ENCODE data around the gene SIPA1.

The SIPA1 gene

GRCh38 chr11:65615229-65615949, 22.5 kb upstream of the SIPA1 start, which contains the start of gene PCNX3:
Gene PCNX3 (plus strand): TSS chr11:65615776. CDS start chr11:65616312, 536 bp downstream.
- H4K12ac ChIP-seq (ENCODE audit: low read depth, low read length): peak within 1 kb of the TSS; percentile 85
- peak within 1 kb of the TSS; percentile 84 for H2BK120ac ChIP-seq (ENCODE audit: insufficient read depth, low read length, poor library complexity)
- H3K9ac ChIP-seq (ENCODE audit: low read length): peak within 1 kb of the TSS; percentile 98
- H2BK12ac ChIP-seq (ENCODE audit: low read length): no peak within 1 kb of the TSS
- WGBS (ENCODE audit: extremely low coverage, insufficient coverage, insufficient read length): no CpG with 5 or more reads among the region's 55 CpGs
- H3K4me3 ChIP-seq (ENCODE audit: low read depth, low read length): peak within 1 kb of the TSS; percentile 96
- H4K91ac ChIP-seq (ENCODE audit: low read depth, low read length): peak within 1 kb of the TSS; percentile 95
- peak within 1 kb of the TSS; percentile 90 for H3K27ac ChIP-seq (ENCODE audit: low read depth, low read length)
- peak within 1 kb of the TSS; percentile 96 for H3K14ac ChIP-seq (ENCODE audit: low read length)
- H4K8ac ChIP-seq (ENCODE audit: low read depth, low read length): peak within 1 kb of the TSS; percentile 93
- H3K4me1 ChIP-seq (ENCODE audit: control insufficient read depth in 1 of 2, insufficient read depth in 2 of 2, low read length in 2 of 2): peaks cover 28 to 33% of the 10 kb centered on the region in 2 experiments
- H2BK5ac ChIP-seq (ENCODE audit: low read depth, low read length, poor library complexity): peak within 1 kb of the TSS; percentile 92
- H3K4me2 ChIP-seq (ENCODE audit: low read length): peak within 1 kb of the TSS; percentile 89
- peaks cover 2% of the 10 kb centered on the region for H3K9me3 ChIP-seq (ENCODE audit: insufficient read depth, low read depth, low read length)
- peak within 1 kb of the TSS; percentile 87 for H3K18ac ChIP-seq (ENCODE audit: low read length)
- no peak within 1 kb of the TSS for H3K23ac ChIP-seq (ENCODE audit: low read length)
- peaks cover 18% of the 10 kb centered on the region for H3K79me1 ChIP-seq (ENCODE audit: low read length)
- peaks cover 25% of the 10 kb centered on the region for H3K79me2 ChIP-seq (ENCODE audit: control insufficient read depth, insufficient read depth, low read length, poor library complexity)
- peak; percentile 100 for DNase-seq
- no peaks in the 10 kb centered on the region for H3K27me3 ChIP-seq (ENCODE audit: insufficient read depth, low read length)
- peaks cover 49 to 55% of the 10 kb centered on the region in 2 experiments for H3K36me3 ChIP-seq (ENCODE audit: control insufficient read depth in 1 of 2, insufficient read depth in 2 of 2, low read length in 2 of 2)
- H2AK5ac ChIP-seq (ENCODE audit: low read length): peak within 1 kb of the TSS; percentile 83
- H3K4ac ChIP-seq (ENCODE audit: low read depth, low read length): peak within 1 kb of the TSS; percentile 93
- no peak within 1 kb of the TSS for H2AFZ ChIP-seq (ENCODE audit: insufficient read depth, low read length, poor library complexity)

- peak overlapping the region; percentile 87 for H3K18ac ChIP-seq (ENCODE audit: low read length)
These were observed 21.8 kb upstream of the SIPA1 start for GRCh38 chr11:65615950-65616574.

GRCh38 chr11:65616575-65617001, 21.3 kb upstream of the SIPA1 start:
- Histone ChIP-seq H3K27me3 (ENCODE audit: insufficient read depth, low read length) (no peaks in the 10 kb centered on the region), H3K4me2 (ENCODE audit: low read length) (peak overlapping the region; percentile 89), H3K36me3 (ENCODE audit: control insufficient read depth in 1 of 2, insufficient read depth in 2 of 2, low read length in 2 of 2) (peaks cover 56 to 58% of the 10 kb centered on the region in 2 experiments), H2BK120ac (ENCODE audit: insufficient read depth, low read length, poor library complexity) (no peak overlapping the region), H4K12ac (ENCODE audit: low read depth, low read length) (peak overlapping the region; percentile 27), H3K4ac (ENCODE audit: low read depth, low read length) (peak overlapping the region; percentile 93), H3K9me3 (ENCODE audit: insufficient read depth, low read depth, low read length) (peaks cover 2% of the 10 kb centered on the region), H3K9ac (ENCODE audit: low read length) (peak overlapping the region; percentile 83), H3K23ac (ENCODE audit: low read length) (no peak overlapping the region), H3K4me3 (ENCODE audit: low read depth, low read length) (peak overlapping the region; percentile 96), H3K79me2 (ENCODE audit: control insufficient read depth, insufficient read depth, low read length, poor library complexity) (peaks cover 25% of the 10 kb centered on the region), H2BK12ac (ENCODE audit: low read length) (no peak overlapping the region), H3K18ac (ENCODE audit: low read length) (peak overlapping the region; percentile 67), H3K79me1 (ENCODE audit: low read length) (peaks cover 16% of the 10 kb centered on the region), H4K8ac (ENCODE audit: low read depth, low read length) (peak overlapping the region; percentile 32), H4K91ac (ENCODE audit: low read depth, low read length) (no peak overlapping the region), H3K14ac (ENCODE audit: low read length) (peak overlapping the region; percentile 51), H3K27ac (ENCODE audit: low read depth, low read length) (peak overlapping the region; percentile 5), H2AK5ac (ENCODE audit: low read length) (peak overlapping the region; percentile 49), H2BK5ac (ENCODE audit: low read depth, low read length, poor library complexity) (no peak overlapping the region), H3K4me1 (ENCODE audit: control insufficient read depth in 1 of 2, insufficient read depth in 2 of 2, low read length in 2 of 2) (peaks cover 24 to 27% of the 10 kb centered on the region in 2 experiments), H2AFZ (ENCODE audit: insufficient read depth, low read length, poor library complexity) (no peak overlapping the region)
- no CpG with 5 or more reads among the region's 10 CpGs for WGBS (ENCODE audit: extremely low coverage, insufficient coverage, insufficient read length)
- DNase-seq: no peak

More at GRCh38 chr11:65615950-65616574, 21.8 kb upstream of the SIPA1 start:
- peak in 1 of 2 donors; percentile 16 for DNase-seq
- Histone ChIP-seq H2BK12ac (ENCODE audit: low read length) (no peak overlapping the region), H3K9ac (ENCODE audit: low read length) (peak overlapping the region; percentile 98), H3K79me1 (ENCODE audit: low read length) (peaks cover 18% of the 10 kb centered on the region), H2AK5ac (ENCODE audit: low read length) (peak overlapping the region; percentile 83), H2BK120ac (ENCODE audit: insufficient read depth, low read length, poor library complexity) (peak overlapping the region; percentile 84), H3K9me3 (ENCODE audit: insufficient read depth, low read depth, low read length) (peaks cover 2% of the 10 kb centered on the region), H3K36me3 (ENCODE audit: control insufficient read depth in 1 of 2, insufficient read depth in 2 of 2, low read length in 2 of 2) (peaks cover 50 to 57% of the 10 kb centered on the region in 2 experiments), H3K79me2 (ENCODE audit: control insufficient read depth, insufficient read depth, low read length, poor library complexity) (peaks cover 25% of the 10 kb centered on the region), H3K23ac (ENCODE audit: low read length) (no peak overlapping the region), H3K4me2 (ENCODE audit: low read length) (peak overlapping the region; percentile 89), H4K12ac (ENCODE audit: low read depth, low read length) (peak overlapping the region; percentile 85), H4K8ac (ENCODE audit: low read depth, low read length) (peak overlapping the region; percentile 93), H3K4me1 (ENCODE audit: control insufficient read depth in 1 of 2, insufficient read depth in 2 of 2, low read length in 2 of 2) (peaks cover 28 to 31% of the 10 kb centered on the region in 2 experiments), H4K91ac (ENCODE audit: low read depth, low read length) (peak overlapping the region; percentile 95), H2AFZ (ENCODE audit: insufficient read depth, low read length, poor library complexity) (no peak overlapping the region), H3K14ac (ENCODE audit: low read length) (peak overlapping the region; percentile 94), H2BK5ac (ENCODE audit: low read depth, low read length, poor library complexity) (peak overlapping the region; percentile 92), H3K4me3 (ENCODE audit: low read depth, low read length) (peak overlapping the region; percentile 96), H3K27me3 (ENCODE audit: insufficient read depth, low read length) (no peaks in the 10 kb centered on the region), H3K27ac (ENCODE audit: low read depth, low read length) (peak overlapping the region; percentile 90), H3K4ac (ENCODE audit: low read depth, low read length) (peak overlapping the region; percentile 93)
- no CpG with 5 or more reads among the region's 50 CpGs for WGBS (ENCODE audit: extremely low coverage, insufficient coverage, insufficient read length)

GRCh38 chr11:65617136-65617850, 20.6 kb upstream of the SIPA1 start:
- no peak overlapping the region for H3K23ac ChIP-seq (ENCODE audit: low read length)
- H3K36me3 ChIP-seq (ENCODE audit: control insufficient read depth in 1 of 2, insufficient read depth in 2 of 2, low read length in 2 of 2): peaks cover 59% of the 10 kb centered on the region in 2 experiments
- H3K4me2 ChIP-seq (ENCODE audit: low read length): peak overlapping the region; percentile 2
- no peak overlapping the region for H4K12ac ChIP-seq (ENCODE audit: low read depth, low read length)
- DNase-seq: no peak
- WGBS (ENCODE audit: extremely low coverage, insufficient coverage, insufficient read length): no CpG with 5 or more reads among the region's 17 CpGs
- no peak overlapping the region for H3K4me3 ChIP-seq (ENCODE audit: low read depth, low read length)
- peaks cover 23% of the 10 kb centered on the region for H3K79me2 ChIP-seq (ENCODE audit: control insufficient read depth, insufficient read depth, low read length, poor library complexity)
- no peak overlapping the region for H4K8ac ChIP-seq (ENCODE audit: low read depth, low read length)
- no peak overlapping the region for H2AFZ ChIP-seq (ENCODE audit: insufficient read depth, low read length, poor library complexity)
- H2BK120ac ChIP-seq (ENCODE audit: insufficient read depth, low read length, poor library complexity): no peak overlapping the region
- no peak overlapping the region for H2BK12ac ChIP-seq (ENCODE audit: low read length)
- peaks cover 2% of the 10 kb centered on the region for H3K9me3 ChIP-seq (ENCODE audit: insufficient read depth, low read depth, low read length)
- H3K27ac ChIP-seq (ENCODE audit: low read depth, low read length): no peak overlapping the region
- H3K27me3 ChIP-seq (ENCODE audit: insufficient read depth, low read length): no peaks in the 10 kb centered on the region
- no peak overlapping the region for H2AK5ac ChIP-seq (ENCODE audit: low read length)
- no peak overlapping the region for H4K91ac ChIP-seq (ENCODE audit: low read depth, low read length)
- peak overlapping the region; percentile 93 for H3K4ac ChIP-seq (ENCODE audit: low read depth, low read length)
- peaks cover 16% of the 10 kb centered on the region for H3K79me1 ChIP-seq (ENCODE audit: low read length)
- H2BK5ac ChIP-seq (ENCODE audit: low read depth, low read length, poor library complexity): no peak overlapping the region
- H3K14ac ChIP-seq (ENCODE audit: low read length): no peak overlapping the region
- no peak overlapping the region for H3K9ac ChIP-seq (ENCODE audit: low read length)
- H3K18ac ChIP-seq (ENCODE audit: low read length): no peak overlapping the region
- peaks cover 17 to 20% of the 10 kb centered on the region in 2 experiments for H3K4me1 ChIP-seq (ENCODE audit: control insufficient read depth in 1 of 2, insufficient read depth in 2 of 2, low read length in 2 of 2)
